RKO (cell line): ENCODE results near the gene JAG1.
"Not testable (repeated sequence)": the region's sequence is repeated elsewhere in the genome, so short reads cannot be mapped to it uniquely, and the experiment has no call there.

Experiments used
- DNase-seq: peaks from one replicate; pipeline ENCODE4 v3.0.0-alpha.2; 2016; ENCODE audit warnings: low spot score

The JAG1 gene

GRCh38 chr20:10636326-10636818, 37.4 kb downstream of the JAG1 start:
- DNase-seq: no peak

GRCh38 chr20:10635476-10636208, 38.2 kb downstream of the JAG1 start:
- no peak for DNase-seq

GRCh38 chr20:10634683-10635411, 39.0 kb downstream of the JAG1 start:
- no peak for DNase-seq

GRCh38 chr20:10634211-10634610, 39.6 kb downstream of the JAG1 start:
- DNase-seq: no peak

- no peak for DNase-seq
Measured at GRCh38 chr20:10633718-10634117, 40.1 kb downstream of the JAG1 start.

GRCh38 chr20:10632721-10633509, 40.9 kb downstream of the JAG1 start:
- no peak for DNase-seq

GRCh38 chr20:10631126-10631525, 42.7 kb downstream of the JAG1 start:
- no peak for DNase-seq

- DNase-seq: no peak
Measured at GRCh38 chr20:10629946-10630650, 43.7 kb downstream of the JAG1 start.

GRCh38 chr20:10626896-10627295, 46.9 kb downstream of the JAG1 start:
- DNase-seq: no peak

- DNase-seq: no peak
Measured at GRCh38 chr20:10625641-10626040, 48.2 kb downstream of the JAG1 start.

- no peak for DNase-seq
Measured at GRCh38 chr20:10622657-10623418, 51.0 kb downstream of the JAG1 start.

GRCh38 chr20:10621149-10621548, 52.6 kb downstream of the JAG1 start:
- no peak for DNase-seq

- DNase-seq: peak; percentile 37
Measured at GRCh38 chr20:10619427-10619826, 54.4 kb downstream of the JAG1 start.

GRCh38 chr20:10618611-10619245, 55.1 kb downstream of the JAG1 start:
- no peak for DNase-seq

- DNase-seq: not testable (repeated sequence)
Measured at GRCh38 chr20:10617549-10618133, 56.2 kb downstream of the JAG1 start.

GRCh38 chr20:10616212-10616611, 57.6 kb downstream of the JAG1 start:
- DNase-seq: no peak

GRCh38 chr20:10613911-10614310, 59.9 kb downstream of the JAG1 start:
- DNase-seq: no peak

- DNase-seq: not testable (repeated sequence)
Measured at GRCh38 chr20:10613426-10613825, 60.4 kb downstream of the JAG1 start.

GRCh38 chr20:10611357-10611756, 62.4 kb downstream of the JAG1 start:
- peak; percentile 22 for DNase-seq

- DNase-seq: no peak
Measured at GRCh38 chr20:10610251-10610650, 63.5 kb downstream of the JAG1 start.
